Measurements from ENCODE around the gene KLF17.

The KLF17 gene

DNA sequence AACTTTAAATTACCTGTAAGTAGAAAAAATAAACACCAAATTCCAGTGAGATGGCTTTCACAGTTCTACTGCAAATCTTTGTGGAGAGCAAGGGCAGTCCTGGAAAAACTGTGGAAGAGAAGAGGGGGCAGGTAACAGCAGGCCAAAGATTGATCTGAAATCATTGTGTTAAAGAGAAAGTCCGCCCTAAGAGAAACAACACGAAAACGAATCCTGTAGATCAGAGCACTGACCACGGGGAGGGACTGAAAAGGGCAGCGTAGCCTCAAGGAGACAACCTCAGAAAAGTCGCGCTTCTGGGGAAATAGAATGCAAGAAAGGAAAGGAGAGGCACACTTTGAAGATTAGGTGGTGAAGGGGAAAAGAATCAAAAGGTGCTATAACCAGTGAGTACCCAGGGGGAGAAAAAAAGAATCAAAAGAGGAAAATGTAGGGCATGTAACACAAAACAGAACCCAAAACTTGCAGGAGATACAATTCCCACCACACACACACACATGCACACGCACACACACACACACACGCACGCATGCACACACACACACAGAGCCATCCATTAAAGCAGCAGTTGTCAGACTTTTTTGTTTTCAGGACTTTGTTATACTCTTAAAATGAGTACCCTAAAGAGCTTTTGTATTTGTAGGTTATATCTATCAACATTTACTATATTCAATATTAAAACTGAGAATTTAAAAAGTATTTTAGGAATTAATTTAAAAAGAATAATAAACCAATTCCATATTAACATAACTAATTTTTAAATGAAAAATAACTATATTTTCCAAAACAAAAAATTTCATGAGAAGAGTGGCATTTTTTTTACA lies 28.0 kb upstream of the KLF17 start:
- no peak overlapping the region for H3K4me3 ChIP-seq (replicated peaks; ENCODE audit: low read depth, low read length)
- TF ChIP-seq CTCF (IDR thresholded peaks at IDR 0.05; ENCODE audit: low read length, missing control alignments) = no peak
- no peak for DNase-seq (ENCODE audit: low read depth)

- no peak for DNase-seq (ENCODE audit: low read depth)
- no peak overlapping the region for H3K4me3 ChIP-seq (replicated peaks; ENCODE audit: low read depth, low read length)
- no peak for TF ChIP-seq CTCF (IDR thresholded peaks at IDR 0.05; ENCODE audit: low read length, missing control alignments)
Measured at GRCh38 chr1:44094047-44094446, 24.6 kb upstream of the KLF17 start.

DNA sequence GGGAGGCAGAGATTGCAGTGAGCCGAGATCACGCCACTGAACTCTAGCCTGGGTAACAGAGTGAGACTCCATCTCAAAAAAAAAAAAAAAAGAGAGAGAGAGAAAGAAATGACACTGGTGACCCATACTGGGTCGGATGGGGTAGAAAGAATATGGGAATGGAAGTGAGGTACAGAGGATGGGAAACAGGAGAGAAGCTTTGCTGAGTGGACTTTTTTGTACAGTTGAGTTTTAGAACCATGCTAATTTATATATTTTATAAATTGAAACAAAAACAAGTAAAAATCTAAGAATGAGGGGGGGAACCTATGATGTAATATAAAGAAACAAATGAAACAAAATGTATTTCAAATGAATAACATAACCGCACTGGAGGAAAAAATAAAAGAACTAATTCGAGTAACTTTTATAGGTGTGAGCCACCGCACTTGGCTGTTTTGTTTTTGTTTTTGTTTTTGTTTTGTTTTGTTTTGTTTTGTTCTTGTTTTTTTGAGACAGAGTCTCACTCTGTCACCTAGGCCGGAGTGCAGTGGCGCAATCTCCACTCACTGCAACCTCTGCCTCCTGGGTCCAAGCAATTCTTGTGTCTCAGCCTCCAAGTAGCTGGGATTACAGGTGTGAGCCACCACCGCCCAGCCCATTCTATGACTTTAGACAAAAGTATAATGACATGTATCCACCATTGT lies 18.3 kb upstream of the KLF17 start:
- TF ChIP-seq CTCF (IDR thresholded peaks at IDR 0.05; ENCODE audit: low read length, missing control alignments) = no peak
- DNase-seq (ENCODE audit: low read depth) = no peak
- H3K4me3 ChIP-seq (replicated peaks; ENCODE audit: low read depth, low read length) = no peak overlapping the region

- DNase-seq (ENCODE audit: low read depth) = peak; percentile 62
- no peak for TF ChIP-seq CTCF (IDR thresholded peaks at IDR 0.05; ENCODE audit: low read length, missing control alignments)
- no peak overlapping the region for H3K4me3 ChIP-seq (replicated peaks; ENCODE audit: low read depth, low read length)
Measured at GRCh38 chr1:44101328-44101727, 17.3 kb upstream of the KLF17 start.

- DNase-seq (ENCODE audit: low read depth) = no peak
- no peak for TF ChIP-seq CTCF (IDR thresholded peaks at IDR 0.05; ENCODE audit: low read length, missing control alignments)
- H3K4me3 ChIP-seq (replicated peaks; ENCODE audit: low read depth, low read length) = no peak overlapping the region
Measured at GRCh38 chr1:44103270-44104131, 15.1 kb upstream of the KLF17 start.

GRCh38 chr1:44105810-44106209 lies 12.8 kb upstream of the KLF17 start:
- no peak for DNase-seq (ENCODE audit: low read depth)
- H3K4me3 ChIP-seq (replicated peaks; ENCODE audit: low read depth, low read length) = no peak overlapping the region
- TF ChIP-seq CTCF (IDR thresholded peaks at IDR 0.05; ENCODE audit: low read length, missing control alignments) = no peak

Data from fibroblast of pulmonary artery (primary cell).